GM10248 (cell line): Measurements from ENCODE around the gene RASSF8.

Experiments used
- CTCF ChIA-PET: fragments of 300-600 bp; sonication (Branson Sonifier 250); formaldehyde crosslinking; extraction: SDS; loops from one replicate; lab custom pipeline; 2021; ENCODE audit warnings: antibody characterized with exemption; lab: Yijun Ruan, JAX
- POLR2A ChIA-PET: fragments of 350-650 bp; sonication (Branson Sonifier 250); formaldehyde crosslinking; extraction: SDS; loops from one replicate; lab custom pipeline; 2020; ENCODE audit warnings: antibody characterized with exemption; lab: Yijun Ruan, JAX
- DNase-seq: peaks from one replicate; pipeline ENCODE4 v3.0.0; 2012; ENCODE audit errors: extremely low spot score
- TF ChIP-seq, protein P1 (sequence below): IDR thresholded peaks from 2 replicates; pipeline ENCODE4 v1.5.1; 2012; ENCODE audit warnings: mild to moderate bottlenecking, low read depth; ENCODE audit errors: extremely low read depth, missing control alignments, control extremely low read depth

RASSF8 gene

DNA sequence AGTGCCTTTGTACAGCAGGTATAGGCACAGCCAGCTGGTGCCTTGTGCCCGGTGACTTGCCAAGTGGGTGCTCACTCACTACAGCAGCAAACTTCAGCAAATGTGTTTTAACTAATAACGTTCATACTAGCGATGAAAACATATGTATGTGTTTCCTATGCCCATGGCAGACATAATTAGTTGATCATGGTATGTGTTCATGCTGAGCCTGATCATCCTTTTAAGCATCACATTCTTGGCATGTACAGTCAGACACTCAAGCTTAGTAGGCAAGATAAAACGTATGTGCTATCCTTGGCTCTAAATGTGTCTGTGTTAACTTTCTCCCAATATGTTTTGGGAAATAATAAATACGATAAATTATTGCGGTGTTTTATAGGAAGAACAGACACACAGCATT, 55.6 kb downstream of the RASSF8 start:
- CTCF ChIA-PET, result no interaction called here
- POLR2A ChIA-PET, result no interaction called here
- TF ChIP-seq, protein P1, sequence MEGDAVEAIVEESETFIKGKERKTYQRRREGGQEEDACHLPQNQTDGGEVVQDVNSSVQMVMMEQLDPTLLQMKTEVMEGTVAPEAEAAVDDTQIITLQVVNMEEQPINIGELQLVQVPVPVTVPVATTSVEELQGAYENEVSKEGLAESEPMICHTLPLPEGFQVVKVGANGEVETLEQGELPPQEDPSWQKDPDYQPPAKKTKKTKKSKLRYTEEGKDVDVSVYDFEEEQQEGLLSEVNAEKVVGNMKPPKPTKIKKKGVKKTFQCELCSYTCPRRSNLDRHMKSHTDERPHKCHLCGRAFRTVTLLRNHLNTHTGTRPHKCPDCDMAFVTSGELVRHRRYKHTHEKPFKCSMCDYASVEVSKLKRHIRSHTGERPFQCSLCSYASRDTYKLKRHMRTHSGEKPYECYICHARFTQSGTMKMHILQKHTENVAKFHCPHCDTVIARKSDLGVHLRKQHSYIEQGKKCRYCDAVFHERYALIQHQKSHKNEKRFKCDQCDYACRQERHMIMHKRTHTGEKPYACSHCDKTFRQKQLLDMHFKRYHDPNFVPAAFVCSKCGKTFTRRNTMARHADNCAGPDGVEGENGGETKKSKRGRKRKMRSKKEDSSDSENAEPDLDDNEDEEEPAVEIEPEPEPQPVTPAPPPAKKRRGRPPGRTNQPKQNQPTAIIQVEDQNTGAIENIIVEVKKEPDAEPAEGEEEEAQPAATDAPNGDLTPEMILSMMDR, result no peak

DNA sequence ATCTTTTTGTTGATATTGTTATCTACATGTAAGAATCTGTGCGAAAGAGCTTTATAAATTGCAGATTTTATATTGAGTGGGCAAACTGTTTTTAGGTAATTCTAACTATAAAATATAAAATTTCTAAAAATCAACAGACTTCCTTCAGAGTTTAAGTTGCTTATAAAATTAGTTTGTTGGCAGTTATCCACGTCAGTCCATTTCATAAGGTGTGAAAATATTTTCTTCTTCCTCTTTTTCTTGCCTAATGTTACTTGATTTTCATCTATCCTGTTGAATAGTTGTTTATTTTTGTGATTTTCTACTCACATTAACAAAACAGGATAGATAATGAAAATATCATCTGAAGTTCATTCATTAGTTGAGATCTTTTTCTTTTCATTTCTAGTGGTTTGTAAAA, 58.0 kb downstream of the RASSF8 start:
- TF ChIP-seq, protein P1, result no peak
- ChIA-PET POLR2A (no interaction called here), CTCF (interaction anchor here (1.0 to 1.7 kb wide), 4 partner anchors 10 to 581 kb away, joined by 3 to 12 read pairs (median 4); no protein-coding TSS in a partner anchor)
- DNase-seq, result no peak

More for the DNA sequence above, 55.6 kb downstream of the RASSF8 start:
- no peak for DNase-seq

DNA sequence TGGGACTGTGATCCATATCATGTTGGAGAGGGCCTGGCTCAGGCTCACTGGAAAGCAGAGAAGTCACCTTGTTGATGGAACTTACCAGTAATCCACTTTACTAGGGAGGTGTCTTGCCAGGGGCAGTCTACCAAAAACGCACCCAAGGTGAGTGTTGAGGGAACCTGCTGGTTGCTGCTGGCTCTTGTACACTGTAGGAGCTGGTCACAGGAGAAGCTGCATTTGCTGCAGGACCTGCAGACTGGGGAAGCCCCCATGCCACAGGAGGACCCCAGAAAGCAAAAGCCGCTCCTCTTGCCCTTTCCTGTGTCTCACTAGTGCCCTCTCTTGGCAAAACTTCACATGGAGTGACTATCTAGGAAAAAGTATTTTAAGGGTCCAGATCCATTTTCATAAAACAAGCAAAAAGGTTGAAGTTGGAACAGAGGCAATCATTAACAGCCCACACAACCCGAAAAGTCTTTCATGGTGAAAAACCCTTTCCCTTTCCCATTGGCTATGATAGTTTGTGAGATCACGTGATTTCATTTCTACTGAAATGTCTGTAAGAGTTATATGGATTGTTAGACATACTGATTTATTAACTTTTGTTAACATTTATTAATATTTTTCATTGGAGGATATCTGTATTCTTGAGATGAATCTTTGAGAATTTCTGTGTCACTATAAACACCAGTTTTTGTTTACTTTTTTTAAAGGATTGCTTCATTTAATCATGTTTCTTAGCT, 59.2 kb downstream of the RASSF8 start:
- ChIA-PET POLR2A (no interaction called here), CTCF (interaction anchor here (1.0 to 1.7 kb wide), 6 partner anchors 9 to 582 kb away, joined by 3 to 12 read pairs (median 4); no protein-coding TSS in a partner anchor)
- DNase-seq, result peak; percentile 33

DNA sequence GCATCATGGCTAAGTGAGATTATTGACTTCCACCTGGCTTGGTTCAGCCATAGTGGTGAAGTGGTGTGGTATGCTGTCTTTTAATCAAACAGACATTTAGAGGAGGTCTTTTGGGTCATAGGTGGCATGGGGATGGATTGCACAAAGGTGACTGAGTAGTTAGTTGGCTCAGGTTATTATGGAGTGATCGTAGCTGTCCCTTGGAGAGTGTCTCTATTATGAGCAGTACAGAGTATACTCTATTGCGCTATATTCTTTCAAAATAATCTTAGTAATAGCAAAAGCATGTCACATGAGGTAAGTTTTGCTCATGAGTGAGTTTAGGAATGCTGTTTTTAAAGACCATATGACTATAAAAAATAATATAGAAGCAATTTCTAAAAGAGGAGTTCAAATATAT, 60.4 kb downstream of the RASSF8 start:
- no peak for DNase-seq
- CTCF ChIA-PET, result interaction anchor here (0.6 to 1.2 kb wide), 3 partner anchors 16 to 583 kb away, joined by 3 read pairs; no protein-coding TSS in a partner anchor
- POLR2A ChIA-PET, result no interaction called here
- TF ChIP-seq, protein P1, result no peak

More for the DNA sequence above, 59.2 kb downstream of the RASSF8 start:
- TF ChIP-seq, protein P1, result peak; percentile 49

DNA sequence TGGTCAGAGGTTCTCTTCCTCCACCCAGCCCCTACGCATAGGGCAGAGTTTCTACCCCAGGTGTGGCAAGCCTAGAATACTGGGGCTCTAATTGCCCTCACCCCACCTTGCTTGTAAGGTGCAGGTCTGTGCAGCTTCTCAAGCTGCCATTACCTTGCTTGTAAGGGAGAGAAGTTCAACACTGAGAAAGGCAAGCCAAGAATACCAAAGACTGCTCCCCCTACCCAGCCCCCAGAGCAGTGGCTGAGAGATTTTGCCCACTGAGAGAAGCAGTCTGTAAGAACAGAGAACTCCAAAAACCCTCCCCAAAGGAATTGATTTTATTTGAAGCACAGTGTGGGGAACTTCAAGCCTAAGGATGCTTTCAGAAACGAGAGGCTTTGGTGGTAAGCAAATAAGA, 63.1 kb downstream of the RASSF8 start:
- TF ChIP-seq, protein P1, result no peak
- POLR2A ChIA-PET, result no interaction called here
- CTCF ChIA-PET, result interaction anchor here (0.9 to 2.2 kb wide), 4 partner anchors 42 to 634 kb away, joined by 3 to 7 read pairs (median 4); no protein-coding TSS in a partner anchor
- no peak for DNase-seq

DNA sequence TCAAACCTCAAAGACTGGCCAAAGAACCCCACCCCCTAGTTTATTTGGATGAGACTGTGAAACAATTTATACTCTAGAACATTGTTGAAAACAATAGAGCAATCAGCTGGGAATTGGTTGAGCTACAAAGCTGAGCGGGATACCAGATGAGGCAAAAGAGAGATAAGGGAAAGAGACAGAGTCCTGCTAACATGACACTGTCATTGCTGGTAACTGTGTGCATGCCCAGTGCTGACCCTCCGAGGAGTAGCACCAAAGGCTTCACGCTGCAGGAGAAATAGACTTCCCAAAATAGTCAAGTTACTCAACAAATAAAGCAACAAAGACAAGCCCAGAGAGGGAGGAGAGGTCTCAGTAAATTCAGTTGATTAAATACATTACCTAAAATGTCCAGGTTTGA, 63.6 kb downstream of the RASSF8 start:
- ChIA-PET POLR2A (no interaction called here), CTCF (no interaction called here)
- DNase-seq, result no peak
- TF ChIP-seq, protein P1, result no peak
